H1 (cell line): ENCODE measurements around the gene AKAP7. TPM values are rescaled to one million over a fixed set of nuclear protein-coding genes. Genes with fewer than 3 reads are reported as not detected.

Experiments
- CTCF ChIA-PET: fragments of 300-600 bp; sonication (Branson Sonifier 250); formaldehyde crosslinking; loops from one replicate; lab custom pipeline; 2021; ENCODE audit not compliant: partially characterized antibody; lab: Charles Lee
- POLR2A ChIA-PET: fragments of 300-600 bp; sonication (Branson Sonifier 250); formaldehyde crosslinking; loops from one replicate; lab custom pipeline; 2021; ENCODE audit warnings: inconsistent platforms; ENCODE audit not compliant: partially characterized antibody; lab: Charles Lee
- DNase-seq, 2 experiments: peaks; one replicate each; pipeline versions ENCODE4 v3.0.0 to v3.0.0-alpha.2; 2010 to 2022; ENCODE audit warnings: low spot score in 2 of 2, low read depth in 1 of 2, mixed read lengths in 1 of 2
- FAIRE-seq: peaks from 2 replicates; lab custom pipeline; 2011; peaks lifted over from hg19 to GRCh38; lab: Jason Lieb, UNC
- H2AFZ ChIP-seq: 2 replicates; pipeline ENCODE4 v1.8.1; 2012; ENCODE audit warnings: low read length, inconsistent platforms
- H2AK5ac ChIP-seq: 2 replicates; pipeline ENCODE4 v1.6.1; 2013; ENCODE audit warnings: low read depth, low read length
- H2BK120ac ChIP-seq: replicated peaks from 2 replicates; pipeline ENCODE3; 2013; ENCODE audit warnings: low read depth, low read length, inconsistent platforms
- H2BK12ac ChIP-seq: 2 replicates; pipeline ENCODE4 v1.6.1; 2013; ENCODE audit warnings: low read depth, low read length
- H2BK15ac ChIP-seq: 2 replicates; pipeline ENCODE4 v1.6.1; 2013; ENCODE audit warnings: low read length
- H2BK20ac ChIP-seq: 2 replicates; pipeline ENCODE4 v1.6.1; 2013; ENCODE audit warnings: low read length
- H2BK5ac ChIP-seq: 2 replicates; pipeline ENCODE4 v1.6.1; 2013; ENCODE audit warnings: low read depth, low read length
- H3K14ac ChIP-seq: 2 replicates; pipeline ENCODE4 v1.6.1; 2013; ENCODE audit warnings: inconsistent platforms; ENCODE audit not compliant: insufficient read length
- H3K18ac ChIP-seq: 2 replicates; pipeline ENCODE4 v1.6.1; 2013; ENCODE audit warnings: low read length; ENCODE audit errors: extremely low read depth
- H3K23ac ChIP-seq: 2 replicates; pipeline ENCODE4 v1.6.1; 2013; ENCODE audit warnings: inconsistent platforms; ENCODE audit not compliant: insufficient read length
- H3K23me2 ChIP-seq: 2 replicates; pipeline ENCODE4 v1.6.1; 2013; ENCODE audit warnings: low read depth, low read length
- H3K27ac ChIP-seq: 2 replicates; pipeline ENCODE4 v1.6.1; 2011; ENCODE audit warnings: low read depth, low read length, inconsistent platforms
- H3K27me3 ChIP-seq, 4 experiments: replicated peaks in 1 of 4; 1 replicate in 1 of 4; 2 replicates in 3 of 4; pipeline versions ENCODE4 v1.6.1 to v1.8.1; 2011 to 2013; ENCODE audit warnings: low read length in 3 of 4, mild to moderate bottlenecking in 3 of 4, inconsistent platforms in 2 of 4, mixed read lengths in 2 of 4, moderate library complexity in 1 of 4; ENCODE audit not compliant: control insufficient read depth in 3 of 4, insufficient read depth in 3 of 4; ENCODE audit errors: extremely low read depth in 1 of 4
- H3K36me3 ChIP-seq, 4 experiments: 2 replicates each; pipeline versions ENCODE4 v1.6.1 to v1.8.1; 2011 to 2013; ENCODE audit warnings: mild to moderate bottlenecking in 4 of 4, low read length in 3 of 4, moderate library complexity in 2 of 4, control low read depth in 1 of 4, inconsistent platforms in 1 of 4; ENCODE audit not compliant: insufficient read depth in 4 of 4, control insufficient read depth in 2 of 4
- H3K4ac ChIP-seq: replicated peaks from 2 replicates; pipeline ENCODE3; 2013; ENCODE audit warnings: low read length, low read depth, mixed read lengths, inconsistent platforms; ENCODE audit not compliant: insufficient read length
- H3K4me1 ChIP-seq, 4 experiments: replicated peaks in 1 of 4; 1 replicate in 1 of 4; 2 replicates in 3 of 4; pipeline versions ENCODE4 v1.6.1 to v1.8.1; 2011 to 2013; ENCODE audit warnings: low read length in 3 of 4, inconsistent platforms in 2 of 4, mixed read lengths in 1 of 4; ENCODE audit not compliant: insufficient read depth in 4 of 4, control insufficient read depth in 3 of 4
- H3K4me2 ChIP-seq, 2 experiments: 2 replicates each; pipeline versions ENCODE4 v1.6.1 to v1.8.1; 2011 to 2013; ENCODE audit warnings: low read depth in 2 of 2, low read length in 2 of 2, control low read depth in 1 of 2, inconsistent platforms in 1 of 2, mild to moderate bottlenecking in 1 of 2; ENCODE audit not compliant: insufficient read depth in 1 of 2
- H3K4me3 ChIP-seq, 4 experiments: fragments of 200-600, 300-600 bp in 1 of 4; sonication (generic), shearing (Covaris generic), sonication (Bioruptor Twin) in 1 of 4; 2 replicates each; pipeline versions ENCODE4 v1.5.1 to v1.8.1; 2011 to 2016; ENCODE audit warnings: low read length in 4 of 4, low read depth in 3 of 4, control low read depth in 2 of 4, inconsistent platforms in 2 of 4, mild to moderate bottlenecking in 2 of 4, mixed read lengths in 1 of 4, moderate library complexity in 1 of 4; ENCODE audit not compliant: insufficient read depth in 2 of 4; ENCODE audit errors: extremely low read depth in 1 of 4
- H3K56ac ChIP-seq: replicated peaks from 2 replicates; pipeline ENCODE3; 2013; ENCODE audit warnings: low read depth, mild to moderate bottlenecking, mixed read lengths, low read length, inconsistent platforms; ENCODE audit not compliant: insufficient read length
- H3K79me1 ChIP-seq: 2 replicates; pipeline ENCODE4 v1.6.1; 2013; ENCODE audit warnings: low read depth, low read length, control low read depth
- H3K79me2 ChIP-seq, 2 experiments: 2 replicates each; pipeline versions ENCODE4 v1.6.1 to v1.8.1; 2012 to 2013; ENCODE audit warnings: low read length in 2 of 2, mild to moderate bottlenecking in 2 of 2, inconsistent platforms in 1 of 2; ENCODE audit not compliant: insufficient read depth in 2 of 2, control insufficient read depth in 1 of 2
- H3K9ac ChIP-seq, 4 experiments: replicated peaks in 1 of 4; 1 replicate in 1 of 4; 2 replicates in 3 of 4; pipeline versions ENCODE4 v1.6.1 to v1.8.1; 2011 to 2013; ENCODE audit warnings: low read depth in 3 of 4, low read length in 3 of 4, control low read depth in 2 of 4, mild to moderate bottlenecking in 2 of 4, moderate library complexity in 2 of 4, inconsistent platforms in 1 of 4; ENCODE audit errors: extremely low read depth in 1 of 4
- H3K9me3 ChIP-seq, 2 experiments: 2 replicates each; pipeline versions ENCODE4 v1.6.1 to v1.8.1; 2012 to 2013; ENCODE audit warnings: mild to moderate bottlenecking in 2 of 2, moderate library complexity in 2 of 2, control low read depth in 1 of 2, inconsistent platforms in 1 of 2, low read depth in 1 of 2, low read length in 1 of 2, mixed read lengths in 1 of 2; ENCODE audit not compliant: insufficient read depth in 2 of 2
- H4K20me1 ChIP-seq, 2 experiments: replicated peaks in 1 of 2; 2 replicates each; pipeline versions ENCODE3 to v1.8.1; 2011 to 2013; ENCODE audit warnings: inconsistent platforms in 2 of 2, low read length in 2 of 2, mild to moderate bottlenecking in 1 of 2; ENCODE audit not compliant: insufficient read depth in 2 of 2, control insufficient read depth in 1 of 2
- H4K5ac ChIP-seq: 2 replicates; pipeline ENCODE4 v1.6.1; 2013; ENCODE audit warnings: low read length, low read depth, mixed read lengths, inconsistent platforms; ENCODE audit not compliant: insufficient read length
- H4K8ac ChIP-seq: 2 replicates; pipeline ENCODE4 v1.8.0; 2013; ENCODE audit warnings: mild to moderate bottlenecking, moderate library complexity, low read length, inconsistent platforms; ENCODE audit not compliant: insufficient read depth; ENCODE audit errors: extremely low read depth
- H4K91ac ChIP-seq: replicated peaks from 2 replicates; pipeline ENCODE3; 2013; ENCODE audit warnings: low read length, mixed read lengths, inconsistent platforms; ENCODE audit not compliant: insufficient read length
- HDAC2 ChIP-seq, 2 experiments: fragments of 300-600 bp in 1 of 2; sonication (generic) in 1 of 2; IDR thresholded peaks; 2 replicates each; pipeline ENCODE4 v1.6.1; 2011 to 2012; ENCODE audit warnings: low read depth in 2 of 2, low read length in 2 of 2, mild to moderate bottlenecking in 2 of 2, moderate library complexity in 2 of 2, borderline replicate concordance in 1 of 2, inconsistent platforms in 1 of 2
- whole genome bisulfite sequencing, 2 experiments: shearing (Covaris generic) in 1 of 2; methylation state at CpG; one replicate each; pipeline versions ENCODE4 v1.1.6 to v1.1.7; 2013 to 2015; ENCODE audit warnings: low lambda C conversion rate in 2 of 2, mixed read lengths in 2 of 2, inconsistent platforms in 1 of 2, low coverage in 1 of 2, missing lambda C conversion rate in 1 of 2; ENCODE audit not compliant: insufficient replicate concordance in 2 of 2, insufficient coverage in 1 of 2, insufficient read length in 1 of 2; ENCODE audit errors: extremely low coverage in 1 of 2, missing lambda C conversion rate in 1 of 2; 5-methylcytosine and 5-hydroxymethylcytosine counted together
- polyA plus RNA-seq, 7 experiments: library from polyadenylated mRNA; depleted of rRNA in 3 of 7; stranded (reverse) in 5 of 7; unstranded in 2 of 7; fragments of >200 nt in 5 of 7; fragments of 200-250 nt in 2 of 7; gene quantifications; 1 replicate in 5 of 7; 2 replicates in 1 of 7; 4 replicates in 1 of 7; pipeline versions ENCODE4 v1.2.1 to v1.2.3, GENCODE V29; 2011 to 2013; ENCODE audit warnings: missing spikeins in 2 of 7, mixed read lengths in 2 of 7
- total RNA-seq: library from RNA; stranded (reverse); fragmentation: NEBNext Ultra II Directional; extraction: Animal tissue kit (Norgen Biotek cat#: 25700); gene quantifications from 2 replicates; pipeline ENCODE4 v1.2.1, GENCODE V29; 2021

AKAP7 gene
- total and polyA plus RNA-seq, 2 of the 8 experiments (the other 6 are each of a cell fraction or from before 2014, with no cell fraction given) = 4.7 to 16.9 TPM

GRCh38 chr6:131143319-131143718, 8.1 kb downstream of the AKAP7 start:
- 87% methylated on average over 3 of the region's 3 CpGs; no CpG with 5 or more reads in 1 of the 2 experiments for WGBS, 2 experiments
- CTCF ChIA-PET = no interaction called here
- no peak for TF ChIP-seq HDAC2 (IDR thresholded peaks at IDR 0.05; ENCODE audit: borderline replicate concordance in 1 of 2, low read depth in 2 of 2, low read length in 2 of 2)
- TF ChIP-seq, all 59 proteins: peak for 0

More at GRCh38 chr6:131143319-131143718, 8.1 kb downstream of the AKAP7 start:
- H3K79me2 ChIP-seq = no peaks in the 10 kb centered on the region
- POLR2A ChIA-PET = no interaction called here
- no peak overlapping the region for H4K5ac ChIP-seq
- H2BK12ac ChIP-seq = no peak overlapping the region
- H3K27me3 ChIP-seq = peaks cover 0 to 1% (median 0%) of the 10 kb centered on the region in 4 experiments; a peak in 1 of 7 replicates
- H3K9ac ChIP-seq = no peak overlapping the region
- H2AK5ac ChIP-seq = no peak overlapping the region
- no peaks in the 10 kb centered on the region for H3K36me3 ChIP-seq
- H3K9me3 ChIP-seq = peaks cover 0 to 7% of the 10 kb centered on the region in 2 experiments; a peak in 3 of 4 replicates
- H3K79me1 ChIP-seq = no peaks in the 10 kb centered on the region
- no peak overlapping the region for H3K14ac ChIP-seq
- no peak overlapping the region for H3K56ac ChIP-seq
- DNase-seq (no peak), FAIRE-seq (no peak)
- H3K4ac ChIP-seq = no peak overlapping the region
- no peaks in the 10 kb centered on the region for H4K20me1 ChIP-seq
- no peak overlapping the region for H3K27ac ChIP-seq
- no peak overlapping the region for H2AFZ ChIP-seq
- no peak overlapping the region for H3K4me3 ChIP-seq
- H3K23me2 ChIP-seq = no peaks in the 10 kb centered on the region
- H3K18ac ChIP-seq = no peak overlapping the region
- H2BK20ac ChIP-seq = no peak overlapping the region
- H2BK15ac ChIP-seq = no peak overlapping the region
- H3K23ac ChIP-seq = no peak overlapping the region
- H3K4me1 ChIP-seq = no peaks in the 10 kb centered on the region
- H4K91ac ChIP-seq = no peak overlapping the region
- H4K8ac ChIP-seq = no peak overlapping the region
- no peak overlapping the region for H2BK5ac ChIP-seq
- no peak overlapping the region for H2BK120ac ChIP-seq
- H3K4me2 ChIP-seq = no peak overlapping the region
